GM12874 (cell line): ENCODE results near the gene EXOC3.

Experiments used
- TF ChIP-seq, protein P1 (sequence below): IDR thresholded peaks from 2 replicates; pipeline ENCODE4 v1.5.1; 2011; ENCODE audit warnings: low read depth, mild to moderate bottlenecking, control low read depth, low read length, moderate library complexity; ENCODE audit not compliant: insufficient read depth

EXOC3 gene

GRCh38 chr5:493119-493701 lies 50.2 kb downstream of the EXOC3 start:
- TF ChIP-seq, protein P1, sequence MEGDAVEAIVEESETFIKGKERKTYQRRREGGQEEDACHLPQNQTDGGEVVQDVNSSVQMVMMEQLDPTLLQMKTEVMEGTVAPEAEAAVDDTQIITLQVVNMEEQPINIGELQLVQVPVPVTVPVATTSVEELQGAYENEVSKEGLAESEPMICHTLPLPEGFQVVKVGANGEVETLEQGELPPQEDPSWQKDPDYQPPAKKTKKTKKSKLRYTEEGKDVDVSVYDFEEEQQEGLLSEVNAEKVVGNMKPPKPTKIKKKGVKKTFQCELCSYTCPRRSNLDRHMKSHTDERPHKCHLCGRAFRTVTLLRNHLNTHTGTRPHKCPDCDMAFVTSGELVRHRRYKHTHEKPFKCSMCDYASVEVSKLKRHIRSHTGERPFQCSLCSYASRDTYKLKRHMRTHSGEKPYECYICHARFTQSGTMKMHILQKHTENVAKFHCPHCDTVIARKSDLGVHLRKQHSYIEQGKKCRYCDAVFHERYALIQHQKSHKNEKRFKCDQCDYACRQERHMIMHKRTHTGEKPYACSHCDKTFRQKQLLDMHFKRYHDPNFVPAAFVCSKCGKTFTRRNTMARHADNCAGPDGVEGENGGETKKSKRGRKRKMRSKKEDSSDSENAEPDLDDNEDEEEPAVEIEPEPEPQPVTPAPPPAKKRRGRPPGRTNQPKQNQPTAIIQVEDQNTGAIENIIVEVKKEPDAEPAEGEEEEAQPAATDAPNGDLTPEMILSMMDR: no peak

DNA sequence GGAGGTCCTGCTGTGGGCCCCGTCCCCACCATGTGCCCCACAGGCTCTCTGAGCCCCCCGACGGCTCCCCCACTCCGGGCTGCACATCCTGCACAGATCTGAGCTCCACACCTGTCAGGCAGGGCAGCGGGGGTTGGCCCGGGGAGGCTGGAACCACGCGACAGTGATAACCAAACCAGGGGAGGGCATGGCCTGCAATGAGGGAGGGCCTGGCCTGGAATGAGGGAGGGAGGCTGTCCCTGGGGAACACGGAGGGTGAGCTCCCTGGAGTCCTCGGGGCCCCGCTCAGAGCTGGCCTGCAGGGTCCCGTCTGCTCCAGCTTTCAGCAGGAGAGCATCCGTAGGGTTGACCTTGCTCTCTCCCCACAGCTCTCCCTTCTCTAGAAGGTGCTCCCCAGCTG lies 50.8 kb downstream of the EXOC3 start:
- TF ChIP-seq, protein P1: no peak

- TF ChIP-seq, protein P1: no peak
Observed at GRCh38 chr5:494667-495255, 51.8 kb downstream of the EXOC3 start.

DNA sequence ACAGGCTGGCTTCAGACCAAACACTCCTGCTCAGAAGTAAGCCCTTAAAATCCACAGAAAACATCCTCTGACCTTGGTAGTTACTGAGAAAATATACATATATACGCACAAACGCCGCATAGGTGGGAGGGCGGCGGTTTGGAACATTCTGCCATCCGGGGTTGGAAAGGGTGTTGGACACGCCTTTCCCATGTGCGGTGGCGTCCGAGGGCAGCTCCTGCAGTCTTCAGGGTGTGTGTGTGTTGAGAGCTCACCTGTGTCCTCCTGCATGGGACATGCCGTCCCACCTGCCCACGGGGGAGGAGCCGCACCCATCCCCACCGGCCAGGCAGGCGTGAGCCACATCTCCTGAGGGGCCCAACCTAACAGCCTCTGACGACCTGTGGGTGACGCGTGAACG lies 53.1 kb downstream of the EXOC3 start:
- TF ChIP-seq, protein P1: no peak

GRCh38 chr5:497090-497700 lies 54.2 kb downstream of the EXOC3 start:
- TF ChIP-seq, protein P1: no peak

- TF ChIP-seq, protein P1: no peak
Observed at GRCh38 chr5:497871-498509, 55.0 kb downstream of the EXOC3 start.

DNA sequence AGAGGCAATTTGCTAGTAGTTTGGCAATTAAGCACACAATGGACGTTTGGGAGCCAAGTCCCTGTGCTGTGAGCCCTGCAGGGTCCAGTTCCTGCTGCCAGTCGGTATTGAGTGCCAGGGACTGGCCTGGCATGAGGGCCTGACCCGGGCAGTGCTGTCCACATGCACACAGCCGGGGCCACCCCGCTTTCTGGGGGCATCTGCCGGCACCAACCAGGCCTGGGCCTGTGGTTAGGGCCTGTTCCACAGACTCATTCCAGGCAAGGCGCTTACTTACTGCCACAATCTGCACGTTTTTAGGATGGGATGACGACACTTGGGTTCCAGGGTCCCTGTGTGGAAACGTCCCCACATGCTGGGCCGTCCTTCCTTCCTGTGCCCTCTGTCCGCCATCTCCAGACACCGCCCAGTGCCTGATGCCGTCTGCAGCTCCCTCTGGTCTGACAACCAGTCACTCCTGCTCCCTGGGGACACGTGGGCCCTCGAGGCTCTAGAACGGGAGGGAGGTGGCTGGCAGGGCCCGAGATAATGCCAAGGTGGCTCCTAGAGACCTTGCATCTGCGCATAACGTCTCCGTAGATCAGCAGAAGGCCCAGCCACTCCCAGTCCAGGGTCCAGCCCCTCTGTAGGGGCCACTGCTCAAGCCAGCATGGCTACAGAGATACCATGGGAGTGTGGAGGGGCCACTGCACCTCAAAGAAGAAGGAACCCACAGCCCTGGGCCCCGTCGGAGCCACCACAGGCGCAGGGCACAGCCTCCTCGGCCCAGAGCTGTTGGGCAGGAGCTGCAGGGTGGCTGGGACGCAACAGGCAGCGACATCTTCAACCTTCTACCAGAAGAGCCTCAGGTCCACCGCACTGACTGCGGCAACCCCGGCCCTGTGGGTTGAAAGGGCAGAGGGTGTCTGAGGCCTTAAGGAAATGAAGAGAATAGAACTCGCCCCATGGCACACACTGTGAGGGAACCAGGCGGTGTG lies 56.5 kb downstream of the EXOC3 start:
- TF ChIP-seq, protein P1: no peak
